OCI-LY7 (cell line): ENCODE data around the gene CHST5.

ENCODE experiments used
- CTCF ChIP-seq: fragments of 200-600 bp; sonication (generic); conservative IDR thresholded peaks from 2 replicates; pipeline ENCODE4 v1.5.1; 2014; ENCODE audit warnings: mild to moderate bottlenecking, antibody characterized with exemption, low read length, moderate library complexity, mixed read lengths
- EZH2phosphoT487 ChIP-seq: fragments of 200-600 bp; sonication (generic); IDR thresholded peaks from 2 replicates; pipeline ENCODE4 v1.6.1; 2018; ENCODE audit warnings: low read depth, borderline replicate concordance, mild to moderate bottlenecking, mixed run types, antibody characterized with exemption, low read length, moderate library complexity, mixed read lengths

- TF ChIP-seq CTCF = no peak
- TF ChIP-seq EZH2phosphoT487 = no peak
Measured at GRCh38 chr16:75573955-75574354, 38.0 kb upstream of the CHST5 start.
